GM18517 (cell line): ENCODE results near the gene OTOP2.
"Not testable (repeated sequence)": the region's sequence is repeated elsewhere in the genome, so short reads cannot be mapped to it uniquely, and the experiment has no call there.

Experiments used
- ATAC-seq: cut with Tn5 transposase; IDR thresholded peaks from one replicate; pipeline ENCODE4 v1.9.1; 2021; ENCODE audit warnings: mild to moderate bottlenecking, moderate library complexity; ENCODE audit not compliant: unreplicated experiment

Gene OTOP2

GRCh38 chr17:74898376-74898946, 25.6 kb upstream of the OTOP2 start:
- ATAC-seq: no peak

- ATAC-seq: no peak
These were observed 23.9 kb upstream of the OTOP2 start for GRCh38 chr17:74900208-74900607.

GRCh38 chr17:74901353-74902135, 22.5 kb upstream of the OTOP2 start:
- ATAC-seq: no peak

- ATAC-seq: no peak
These were observed 21.0 kb upstream of the OTOP2 start for GRCh38 chr17:74903034-74903433.

GRCh38 chr17:74903671-74904070, 20.4 kb upstream of the OTOP2 start:
- no peak for ATAC-seq

DNA sequence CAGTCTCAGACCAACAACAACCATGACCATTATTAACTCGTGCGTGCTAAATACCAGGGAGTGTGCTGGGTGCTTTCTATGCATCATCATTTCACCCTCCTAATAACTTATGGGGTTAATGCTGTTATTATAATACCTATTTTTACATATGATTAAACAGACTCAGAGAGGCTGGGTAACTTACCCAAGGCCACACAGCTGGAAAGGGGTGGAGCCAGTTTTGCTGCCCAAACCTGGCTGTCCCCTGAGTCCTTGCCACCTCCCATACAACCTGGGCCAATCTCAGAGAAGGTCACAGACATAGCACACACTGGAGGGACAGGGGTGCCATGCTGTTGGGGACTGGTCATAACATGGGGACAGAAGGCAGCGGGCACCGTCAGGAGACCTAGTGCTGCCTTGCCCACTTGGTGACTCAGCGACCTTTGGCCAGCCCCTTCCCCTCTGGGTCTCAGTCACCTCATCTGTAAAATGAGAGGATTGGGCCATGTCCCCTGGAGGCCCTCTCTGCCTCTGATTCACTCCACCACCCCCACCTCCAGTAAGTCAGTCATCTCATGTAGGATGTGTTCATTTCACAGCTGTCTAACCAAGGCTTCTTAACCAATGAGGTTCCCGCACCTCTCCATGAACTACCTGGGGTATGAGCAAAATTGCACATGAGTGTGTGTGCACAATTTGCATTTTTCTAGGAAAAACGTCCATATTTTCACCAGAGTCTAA, 19.2 kb upstream of the OTOP2 start:
- no peak for ATAC-seq

DNA sequence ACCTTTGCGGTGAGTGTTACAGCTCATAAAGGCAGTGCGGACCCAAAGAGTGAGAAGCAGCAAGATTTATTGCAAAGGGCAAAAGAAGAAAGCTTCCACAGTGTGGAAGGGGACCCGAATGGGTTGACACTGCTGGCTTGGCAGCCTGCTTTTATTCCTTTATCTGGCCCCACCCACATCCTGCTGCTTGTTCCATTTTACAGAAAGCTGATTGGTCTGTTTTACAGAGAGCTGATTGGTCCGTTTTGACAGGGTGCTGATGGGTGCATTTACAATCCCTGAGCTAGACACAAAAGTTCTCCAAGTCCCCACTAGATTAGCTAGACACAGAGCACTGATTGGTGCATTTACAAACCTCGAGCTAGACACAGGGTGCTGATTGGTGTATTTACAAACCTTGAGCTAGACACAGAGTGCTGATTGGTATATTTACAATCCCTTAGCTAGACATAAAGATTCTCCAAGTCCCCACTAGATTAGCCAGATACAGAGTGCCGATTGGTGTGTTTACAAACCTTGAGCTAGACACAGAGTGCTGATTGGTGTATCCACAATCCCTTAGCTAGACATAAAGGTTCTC, 17.8 kb upstream of the OTOP2 start:
- not testable (repeated sequence) for ATAC-seq

GRCh38 chr17:74907012-74907411, 17.1 kb upstream of the OTOP2 start:
- no peak for ATAC-seq

GRCh38 chr17:74909097-74909496, 15.0 kb upstream of the OTOP2 start:
- not testable (repeated sequence) for ATAC-seq

- ATAC-seq: not testable (repeated sequence)
These were observed 12.7 kb upstream of the OTOP2 start for GRCh38 chr17:74911423-74911822.

DNA sequence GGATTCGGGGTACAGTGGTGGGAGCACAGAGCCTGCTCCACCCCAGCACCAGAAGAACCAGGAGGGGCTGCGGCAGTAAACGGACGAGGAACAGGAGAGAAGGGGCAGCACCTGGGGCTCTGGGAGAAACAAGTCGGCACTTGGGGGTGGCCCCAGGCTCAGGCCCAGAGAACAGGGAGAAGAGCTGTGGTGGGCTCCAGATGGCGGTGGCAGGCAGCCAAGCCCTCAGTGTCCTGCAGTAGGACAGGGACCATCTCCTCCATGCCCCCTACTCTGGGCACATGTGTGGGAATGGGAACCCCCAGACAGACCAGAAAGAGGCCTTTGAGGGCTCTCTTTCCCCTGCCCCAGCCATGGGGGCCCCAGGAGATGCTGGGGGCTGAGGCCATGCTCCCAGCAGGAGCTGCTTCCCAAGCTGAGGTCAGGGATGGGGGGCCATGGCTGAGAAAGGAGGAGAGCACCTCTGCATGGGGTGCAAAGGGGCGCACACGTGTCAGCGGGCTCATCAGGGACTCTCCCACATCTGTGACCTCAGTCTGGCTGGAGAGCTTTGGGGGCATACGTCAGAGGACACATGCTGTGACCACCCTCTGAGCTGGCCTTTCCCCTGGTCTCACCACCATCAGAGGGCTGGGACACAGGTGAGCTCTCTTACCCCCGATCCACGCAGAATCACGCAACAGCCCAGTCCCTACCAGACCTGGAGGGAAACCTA, 7.8 kb upstream of the OTOP2 start:
- no peak for ATAC-seq

GRCh38 chr17:74916851-74917199, 7.2 kb upstream of the OTOP2 start:
- no peak for ATAC-seq

GRCh38 chr17:74917430-74917829, 6.6 kb upstream of the OTOP2 start:
- ATAC-seq: no peak

DNA sequence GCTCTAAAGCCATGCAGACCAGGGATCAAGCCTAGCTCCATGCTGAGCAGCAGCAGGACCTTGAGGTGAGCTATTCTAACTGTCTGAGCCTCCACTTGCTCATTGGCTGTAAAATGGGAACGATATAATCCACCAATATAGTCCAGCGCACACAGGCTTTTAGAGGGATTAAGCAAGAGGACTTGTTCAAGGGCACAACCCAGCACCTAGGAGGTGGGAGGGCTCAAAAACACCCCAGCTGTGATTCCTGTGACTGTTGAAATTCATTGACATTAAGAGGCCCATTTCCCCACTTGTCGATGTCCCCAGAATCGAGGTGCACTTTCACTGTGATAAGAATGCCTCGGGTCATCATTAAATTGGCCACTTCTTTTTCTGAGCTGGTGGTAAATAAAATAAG, 5.2 kb upstream of the OTOP2 start:
- no peak for ATAC-seq

DNA sequence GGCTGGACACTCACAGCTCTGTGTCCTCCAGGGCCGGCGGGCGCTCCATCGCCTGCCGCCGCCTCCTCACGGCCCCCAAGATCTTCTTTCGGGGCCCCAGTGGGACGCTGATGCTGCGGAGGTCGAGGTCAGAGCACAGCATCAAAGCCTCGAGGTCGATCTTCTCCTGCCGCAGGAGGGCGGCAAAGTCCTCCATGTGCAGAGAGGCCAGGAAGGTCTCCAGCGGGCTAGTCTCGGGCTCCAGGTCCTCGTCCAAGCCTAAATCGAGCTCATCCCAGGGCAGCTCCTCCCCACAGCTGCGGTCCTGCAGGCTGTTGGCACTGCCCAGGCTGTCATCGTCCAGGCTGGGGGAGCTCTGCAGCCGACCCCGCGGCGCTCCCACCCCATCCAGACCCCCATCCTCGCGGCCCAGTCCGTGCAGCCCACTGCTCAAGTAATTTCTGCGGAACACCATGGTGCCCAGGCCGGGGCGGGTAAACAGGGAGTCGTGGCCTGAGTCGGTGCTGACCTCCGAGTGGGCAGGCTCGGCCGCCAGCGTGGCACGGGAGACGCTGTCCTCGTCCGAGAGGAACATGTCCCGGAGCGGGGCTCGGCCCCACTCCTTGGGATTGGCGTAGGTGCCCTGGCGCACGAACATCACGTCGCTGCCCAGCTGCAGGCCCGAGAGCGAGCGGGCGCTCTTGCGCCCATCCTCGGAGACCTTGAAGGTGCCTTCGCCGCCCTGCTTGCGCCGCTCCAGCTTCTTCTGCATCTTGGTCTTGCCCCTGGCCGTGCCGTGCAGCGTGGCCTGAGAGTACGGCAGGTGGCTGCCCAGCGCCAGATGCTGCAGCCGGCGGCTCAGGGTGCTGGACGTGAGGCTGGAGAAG, 4.4 kb upstream of the OTOP2 start:
- no peak for ATAC-seq

- ATAC-seq: no peak
These were observed 3.8 kb upstream of the OTOP2 start for GRCh38 chr17:74920306-74920620.

- no peak for ATAC-seq
These were observed 3.4 kb upstream of the OTOP2 start for GRCh38 chr17:74920642-74921025.

DNA sequence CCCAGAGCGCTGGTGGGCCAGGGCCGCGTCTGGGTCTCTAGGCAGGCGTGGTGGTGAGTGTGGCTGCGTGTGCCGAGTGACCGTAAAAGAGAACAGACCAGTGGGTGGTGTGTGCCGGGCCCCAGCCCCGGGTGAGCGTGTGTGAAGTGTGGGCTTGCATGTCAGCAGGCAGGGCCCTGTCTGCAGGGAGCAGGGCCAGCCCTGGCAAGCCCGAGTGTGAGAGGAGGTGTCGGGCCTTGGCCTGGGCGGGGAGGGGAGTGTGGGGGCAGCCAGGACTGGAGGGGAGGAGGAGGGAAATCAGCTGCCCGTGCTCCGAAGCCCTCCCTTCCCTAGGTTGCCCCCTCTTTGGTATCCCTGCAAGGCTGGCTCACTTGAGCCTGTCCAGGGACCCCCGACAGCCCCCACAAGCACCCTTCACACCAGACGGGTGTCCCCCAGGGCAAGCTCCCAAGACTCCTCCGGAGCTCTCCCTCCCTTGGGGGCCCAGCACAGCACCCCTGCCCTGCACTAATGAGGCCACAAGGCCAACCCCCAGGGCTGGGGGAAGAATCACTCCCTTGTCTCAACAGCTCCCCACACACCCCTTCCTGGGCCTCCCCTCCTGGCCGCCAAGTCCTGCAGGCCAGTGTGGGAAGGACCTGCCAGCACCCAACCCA, 2.9 kb upstream of the OTOP2 start:
- no peak for ATAC-seq

- ATAC-seq: no peak
These were observed 2.3 kb upstream of the OTOP2 start for GRCh38 chr17:74921769-74922168.

- no peak for ATAC-seq
These were observed 1.9 kb upstream of the OTOP2 start for GRCh38 chr17:74922172-74922571.
